Mesothelial cell of epicardium (in vitro differentiated cells): ENCODE measurements around the gene FOXR1. TPM values are rescaled to one million over a fixed set of nuclear protein-coding genes. Genes with fewer than 3 reads are reported as not detected.
A peak's percentile ranks its signal among the peaks of the same experiment; 100 is the strongest.

ENCODE experiments used
- DNase-seq, 2 experiments: peaks; one replicate each; pipeline ENCODE4 v3.0.0; 2021; ENCODE audit warnings: low spot score in 2 of 2; ENCODE audit not compliant: unreplicated experiment in 2 of 2
- H3K27ac Mint-ChIP-seq: 2 replicates; pipeline ENCODE4 v1.8.0; 2021; ENCODE audit warnings: mixed read lengths
- H3K27me3 Mint-ChIP-seq: 2 replicates; pipeline ENCODE4 v1.8.0; 2021; ENCODE audit warnings: low read depth, mixed read lengths
- H3K36me3 Mint-ChIP-seq: 2 replicates; pipeline ENCODE4 v1.8.0; 2021; ENCODE audit warnings: mixed read lengths
- H3K4me1 Mint-ChIP-seq: 2 replicates; pipeline ENCODE4 v1.8.0; 2021; ENCODE audit warnings: mixed read lengths
- H3K4me3 Mint-ChIP-seq: 2 replicates; pipeline ENCODE4 v1.8.0; 2021; ENCODE audit warnings: mild to moderate bottlenecking, moderate library complexity, mixed read lengths
- H3K9me3 Mint-ChIP-seq: 2 replicates; pipeline ENCODE4 v1.8.0; 2021; ENCODE audit warnings: mixed read lengths
- CTCF ChIP-seq: fragments of 200-600 bp; sonication (generic); IDR thresholded peaks from one replicate; pipeline ENCODE4 v1.5.0; 2021; ENCODE audit warnings: antibody characterized with exemption; ENCODE audit not compliant: unreplicated experiment
- total RNA-seq: library from RNA; stranded (reverse); gene quantifications from 3 replicates; pipeline ENCODE4 v1.2.1, GENCODE V29; 2021

The FOXR1 gene
- total RNA-seq, 1 donor from 2014 or later: not detected

- H3K4me1 Mint-ChIP-seq: peaks cover 54% of the 10 kb centered on the region
- DNase-seq: peak in 1 of 2 experiments; percentile 73
- peak overlapping the region; percentile 79 for H3K27ac Mint-ChIP-seq
- H3K27me3 Mint-ChIP-seq: no peaks in the 10 kb centered on the region
- no peaks in the 10 kb centered on the region for H3K36me3 Mint-ChIP-seq
- H3K4me3 Mint-ChIP-seq: peak overlapping the region; percentile 91
- no peaks in the 10 kb centered on the region for H3K9me3 Mint-ChIP-seq
- no peak for TF ChIP-seq CTCF
Measured at GRCh38 chr11:118924591-118925585, 46.7 kb upstream of the FOXR1 start.

GRCh38 chr11:118927554-118928100 is 43.9 kb upstream of the FOXR1 start:
- peak overlapping the region; percentile 96 for H3K4me3 Mint-ChIP-seq
- H3K36me3 Mint-ChIP-seq: no peaks in the 10 kb centered on the region
- DNase-seq: no peak
- TF ChIP-seq CTCF: no peak
- no peaks in the 10 kb centered on the region for H3K27me3 Mint-ChIP-seq
- H3K27ac Mint-ChIP-seq: peak overlapping the region; percentile 98
- H3K9me3 Mint-ChIP-seq: no peaks in the 10 kb centered on the region
- peaks cover 43% of the 10 kb centered on the region for H3K4me1 Mint-ChIP-seq

GRCh38 chr11:118928101-118928869 is 43.3 kb upstream of the FOXR1 start:
- Mint-ChIP-seq H3K36me3 (no peaks in the 10 kb centered on the region), H3K4me1 (peaks cover 36% of the 10 kb centered on the region), H3K27ac (peak overlapping the region; percentile 98), H3K9me3 (no peaks in the 10 kb centered on the region), H3K27me3 (no peaks in the 10 kb centered on the region), H3K4me3 (peak overlapping the region; percentile 96)
- TF ChIP-seq CTCF: peak; percentile 77
- DNase-seq: peak; percentile 79 to 95

GRCh38 chr11:118928870-118929500 is 42.6 kb upstream of the FOXR1 start:
- Mint-ChIP-seq H3K4me3 (peak overlapping the region; percentile 96), H3K27me3 (no peaks in the 10 kb centered on the region), H3K36me3 (no peaks in the 10 kb centered on the region), H3K4me1 (peaks cover 29% of the 10 kb centered on the region), H3K9me3 (no peaks in the 10 kb centered on the region), H3K27ac (peak overlapping the region; percentile 98)
- no peak for TF ChIP-seq CTCF
- peak in 1 of 2 experiments; percentile 71 for DNase-seq

GRCh38 chr11:118929501-118930093 is 42.0 kb upstream of the FOXR1 start:
- DNase-seq: peak; percentile 84
- peak overlapping the region; percentile 94 for H3K27ac Mint-ChIP-seq
- no peaks in the 10 kb centered on the region for H3K36me3 Mint-ChIP-seq
- H3K27me3 Mint-ChIP-seq: no peaks in the 10 kb centered on the region
- TF ChIP-seq CTCF: no peak
- peak overlapping the region; percentile 96 for H3K4me3 Mint-ChIP-seq
- H3K9me3 Mint-ChIP-seq: no peaks in the 10 kb centered on the region
- H3K4me1 Mint-ChIP-seq: peaks cover 26% of the 10 kb centered on the region
